Calu3 (cell line): ENCODE results near the gene KANK3. TPM values are rescaled to one million over a fixed set of nuclear protein-coding genes. Genes with fewer than 3 reads are reported as not detected.
"Not testable (repeated sequence)": the region's sequence is repeated elsewhere in the genome, so short reads cannot be mapped to it uniquely, and the experiment has no call there.

Experiments used
- BruUV-seq: library from RNA; stranded (reverse); fragments of 400-500 nt; replicated peaks from 2 replicates; lab custom pipeline; 2021; lab: Mats Ljungman, UMichigan
- CTCF ChIA-PET: fragments of 300-600 bp; sonication (Branson Sonifier 250); formaldehyde crosslinking; loops from one replicate; lab custom pipeline; 2022; ENCODE audit warnings: antibody characterized with exemption; lab: Charles Lee
- DNase-seq: peaks from one replicate; pipeline ENCODE4 v3.0.0; 2022
- H3K27ac Mint-ChIP-seq: one replicate; pipeline ENCODE4 v1.8.0; 2022; ENCODE audit warnings: mixed read lengths; ENCODE audit not compliant: unreplicated experiment
- H3K27me3 Mint-ChIP-seq: one replicate; pipeline ENCODE4 v1.8.0; 2022; ENCODE audit warnings: mixed read lengths; ENCODE audit not compliant: unreplicated experiment
- H3K36me3 Mint-ChIP-seq: one replicate; pipeline ENCODE4 v1.8.0; 2022; ENCODE audit warnings: mild to moderate bottlenecking, moderate library complexity, mixed read lengths; ENCODE audit not compliant: insufficient read depth, unreplicated experiment
- H3K4me1 Mint-ChIP-seq: one replicate; pipeline ENCODE4 v1.8.0; 2022; ENCODE audit warnings: mild to moderate bottlenecking, low read depth, mixed read lengths; ENCODE audit not compliant: unreplicated experiment
- H3K4me3 Mint-ChIP-seq: one replicate; pipeline ENCODE4 v1.8.0; 2022; ENCODE audit warnings: mild to moderate bottlenecking, low read depth, moderate library complexity, mixed read lengths; ENCODE audit not compliant: unreplicated experiment
- H3K9me3 Mint-ChIP-seq: one replicate; pipeline ENCODE4 v1.8.0; 2022; ENCODE audit warnings: low read depth, mixed read lengths; ENCODE audit not compliant: unreplicated experiment
- intact Hi-C: fragments of 100-400 bp; cut with micrococcal nuclease; formaldehyde crosslinking; loops from one replicate; pipeline ENCODE4 v1.10.0; 2022; ENCODE audit not compliant: unreplicated experiment
- microRNA-seq: library from miRNA; unstranded; fragments of <30 nt; microRNA quantifications from one replicate; pipeline ENCODE4 v1.2.0, GENCODE V29; 2022
- total RNA-seq: library from RNA; stranded (reverse); gene quantifications from 2 replicates; pipeline ENCODE4 v1.2.3, GENCODE V29; 2022
- TF ChIP-seq, protein P1 (sequence below): fragments of 200-600 bp; IDR thresholded peaks from one replicate; pipeline ENCODE4 v1.8.0; 2022; ENCODE audit warnings: antibody characterized with exemption; ENCODE audit not compliant: unreplicated experiment

The KANK3 gene
- total RNA-seq, 1 experiment from 2014 or later = not detected

DNA sequence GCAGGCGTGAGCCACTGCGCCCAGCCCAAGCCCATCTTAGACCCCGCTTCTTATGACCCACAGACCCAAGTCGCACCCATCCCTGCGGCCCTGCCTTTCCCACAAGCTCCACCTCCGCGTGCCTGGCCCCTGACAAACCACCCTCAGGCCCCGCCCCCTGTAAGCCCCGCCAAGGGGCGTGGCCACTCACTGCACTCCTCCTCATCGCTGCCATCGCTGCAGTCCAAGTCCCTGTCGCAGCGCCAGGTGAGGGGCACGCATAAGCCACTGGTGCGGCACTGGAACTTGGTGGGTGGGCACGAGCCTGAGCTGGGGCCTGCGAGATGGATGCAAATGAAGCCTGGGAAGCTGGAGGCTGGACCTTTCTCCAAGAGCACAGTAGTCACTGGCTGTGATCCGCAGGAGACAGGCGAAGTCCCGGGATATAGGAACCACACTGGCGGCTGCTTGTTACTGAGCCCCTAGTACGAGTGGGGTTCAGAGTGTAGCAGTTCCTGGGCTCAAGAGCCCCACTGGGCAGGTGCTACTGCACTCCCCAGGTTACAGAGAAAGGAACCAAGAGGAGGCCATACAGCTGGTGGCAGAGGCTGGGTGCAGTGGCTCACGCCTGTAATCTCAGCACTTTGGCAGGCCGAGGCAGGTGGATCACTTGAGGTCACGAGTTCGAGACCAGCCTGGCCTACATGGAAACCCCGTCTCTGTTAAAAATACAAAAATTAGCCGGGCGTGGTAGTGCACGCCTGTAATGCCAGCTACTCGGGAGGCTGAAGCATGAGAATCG is 38.0 kb downstream of the KANK3 start:
- Mint-ChIP-seq H3K4me1 (peaks cover 15% of the 10 kb centered on the region), H3K4me3 (no peak overlapping the region), H3K36me3 (peaks cover 24% of the 10 kb centered on the region), H3K27me3 (no peaks in the 10 kb centered on the region), H3K9me3 (no peaks in the 10 kb centered on the region), H3K27ac (no peak overlapping the region)
- TF ChIP-seq, protein P1, sequence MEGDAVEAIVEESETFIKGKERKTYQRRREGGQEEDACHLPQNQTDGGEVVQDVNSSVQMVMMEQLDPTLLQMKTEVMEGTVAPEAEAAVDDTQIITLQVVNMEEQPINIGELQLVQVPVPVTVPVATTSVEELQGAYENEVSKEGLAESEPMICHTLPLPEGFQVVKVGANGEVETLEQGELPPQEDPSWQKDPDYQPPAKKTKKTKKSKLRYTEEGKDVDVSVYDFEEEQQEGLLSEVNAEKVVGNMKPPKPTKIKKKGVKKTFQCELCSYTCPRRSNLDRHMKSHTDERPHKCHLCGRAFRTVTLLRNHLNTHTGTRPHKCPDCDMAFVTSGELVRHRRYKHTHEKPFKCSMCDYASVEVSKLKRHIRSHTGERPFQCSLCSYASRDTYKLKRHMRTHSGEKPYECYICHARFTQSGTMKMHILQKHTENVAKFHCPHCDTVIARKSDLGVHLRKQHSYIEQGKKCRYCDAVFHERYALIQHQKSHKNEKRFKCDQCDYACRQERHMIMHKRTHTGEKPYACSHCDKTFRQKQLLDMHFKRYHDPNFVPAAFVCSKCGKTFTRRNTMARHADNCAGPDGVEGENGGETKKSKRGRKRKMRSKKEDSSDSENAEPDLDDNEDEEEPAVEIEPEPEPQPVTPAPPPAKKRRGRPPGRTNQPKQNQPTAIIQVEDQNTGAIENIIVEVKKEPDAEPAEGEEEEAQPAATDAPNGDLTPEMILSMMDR = no peak
- intact Hi-C loops = no loop called here
- BruUV-seq = no TSS peak
- DNase-seq = no peak
- CTCF ChIA-PET = interaction anchor here (0.5 kb wide), 1 partner anchor 127 kb away, joined by 3 read pairs; no protein-coding TSS in a partner anchor

DNA sequence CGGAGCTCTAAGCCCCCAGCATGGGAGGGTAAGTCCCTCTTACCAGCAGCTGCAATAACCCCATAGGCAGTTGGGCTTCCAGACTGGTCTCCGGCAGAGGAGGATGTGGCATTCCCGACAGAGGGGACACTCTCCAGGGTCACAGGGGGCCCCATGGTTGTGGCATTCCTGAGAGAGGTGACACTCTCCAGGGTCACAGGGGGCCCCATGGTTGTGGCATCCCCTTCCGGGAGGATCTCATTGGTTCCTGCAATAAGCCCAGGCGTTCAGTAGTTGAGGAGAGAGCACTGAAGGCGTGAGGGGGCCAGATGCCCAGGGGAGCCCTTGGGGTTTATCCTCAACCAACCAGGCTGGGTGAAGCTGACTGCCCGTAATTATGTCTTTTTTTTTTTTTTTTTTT is 40.3 kb downstream of the KANK3 start:
- H3K4me3 Mint-ChIP-seq = no peak overlapping the region
- no peaks in the 10 kb centered on the region for H3K9me3 Mint-ChIP-seq
- TF ChIP-seq, protein P1 = no peak
- CTCF ChIA-PET = interaction anchor here (0.6 kb wide), 1 partner anchor 26 kb away, joined by 3 read pairs; no protein-coding TSS in a partner anchor
- H3K27ac Mint-ChIP-seq = no peak overlapping the region
- no TSS peak for BruUV-seq
- peaks cover 6% of the 10 kb centered on the region for H3K4me1 Mint-ChIP-seq
- no peaks in the 10 kb centered on the region for H3K27me3 Mint-ChIP-seq
- DNase-seq = no peak
- H3K36me3 Mint-ChIP-seq = peaks cover 15% of the 10 kb centered on the region
- intact Hi-C loops = no loop called here

DNA sequence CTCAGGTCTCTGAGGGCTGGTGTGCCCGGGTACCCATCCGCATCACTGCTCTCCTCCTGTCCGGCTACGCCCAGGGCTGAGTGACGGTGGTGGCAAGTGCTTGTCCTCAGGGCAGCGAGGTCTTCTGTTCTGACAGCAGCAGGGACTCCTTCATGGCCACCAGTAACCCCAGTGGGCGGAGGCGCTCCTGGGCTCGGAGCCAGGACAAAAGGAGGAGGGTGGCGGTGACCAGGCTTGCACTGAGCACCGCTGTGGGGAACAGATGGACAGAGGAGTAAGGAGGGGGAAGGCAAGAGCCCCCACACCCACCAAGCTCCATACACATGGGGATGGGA is 40.7 kb downstream of the KANK3 start:
- no peak overlapping the region for H3K4me3 Mint-ChIP-seq
- peaks cover 2% of the 10 kb centered on the region for H3K4me1 Mint-ChIP-seq
- CTCF ChIA-PET = interaction anchor here (0.6 kb wide), 1 partner anchor 27 kb away, joined by 3 read pairs; no protein-coding TSS in a partner anchor
- no peak overlapping the region for H3K27ac Mint-ChIP-seq
- H3K27me3 Mint-ChIP-seq = no peaks in the 10 kb centered on the region
- H3K9me3 Mint-ChIP-seq = no peaks in the 10 kb centered on the region
- TF ChIP-seq, protein P1 = no peak
- peaks cover 11% of the 10 kb centered on the region for H3K36me3 Mint-ChIP-seq
- no peak for DNase-seq
- BruUV-seq = no TSS peak
- intact Hi-C loops = no loop called here

DNA sequence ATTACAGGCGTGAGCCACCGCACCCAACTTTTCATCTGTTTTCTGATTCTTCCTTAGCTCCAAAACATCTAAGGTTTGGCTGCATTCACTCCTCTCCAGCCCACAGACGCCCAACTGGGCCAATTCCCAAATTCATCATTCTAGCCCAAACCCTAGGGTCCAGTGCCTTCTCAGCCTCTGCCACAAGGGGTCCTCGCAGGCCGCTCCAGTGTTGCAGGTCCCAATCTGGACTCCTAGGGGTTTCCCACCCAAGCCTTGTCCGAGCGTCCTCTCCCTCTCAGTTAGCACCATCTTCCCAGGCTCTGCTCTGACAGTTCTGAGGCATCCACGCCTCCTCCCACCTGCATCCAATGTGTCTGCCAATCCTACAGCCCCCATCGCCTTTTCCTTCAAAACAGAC is 51.7 kb downstream of the KANK3 start:
- H3K4me1 Mint-ChIP-seq, H3K9me3 Mint-ChIP-seq, H3K27ac Mint-ChIP-seq, H3K4me3 Mint-ChIP-seq, intact Hi-C loops, CTCF ChIA-PET, H3K36me3 Mint-ChIP-seq, H3K27me3 Mint-ChIP-seq, DNase-seq, BruUV-seq: not testable (repeated sequence)

DNA sequence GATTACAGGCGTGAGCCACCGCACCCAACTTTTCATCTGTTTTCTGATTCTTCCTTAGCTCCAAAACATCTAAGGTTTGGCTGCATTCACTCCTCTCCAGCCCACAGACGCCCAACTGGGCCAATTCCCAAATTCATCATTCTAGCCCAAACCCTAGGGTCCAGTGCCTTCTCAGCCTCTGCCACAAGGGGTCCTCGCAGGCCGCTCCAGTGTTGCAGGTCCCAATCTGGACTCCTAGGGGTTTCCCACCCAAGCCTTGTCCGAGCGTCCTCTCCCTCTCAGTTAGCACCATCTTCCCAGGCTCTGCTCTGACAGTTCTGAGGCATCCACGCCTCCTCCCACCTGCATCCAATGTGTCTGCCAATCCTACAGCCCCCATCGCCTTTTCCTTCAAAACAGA is 66.6 kb downstream of the KANK3 start:
- H3K4me1 Mint-ChIP-seq, H3K27ac Mint-ChIP-seq, H3K36me3 Mint-ChIP-seq, BruUV-seq, H3K27me3 Mint-ChIP-seq, DNase-seq, H3K9me3 Mint-ChIP-seq, CTCF ChIA-PET, H3K4me3 Mint-ChIP-seq, intact Hi-C loops: not testable (repeated sequence)

Small RNAs within 50 kb of the gene (microRNA-seq; reads per million reads assigned to microRNA genes)
- gene MIR4999 = 2.5 reads per million

Other genes with a start within 250 kb of the KANK3 start
- 0.54 TPM in 1 of 2 replicates, not detected in the other for gene FBN3, start 193.7 kb downstream of the KANK3 start, total RNA-seq
- gene CERS4, start 133.9 kb downstream of the KANK3 start, total RNA-seq = 10.1 and 13.4 TPM in 2 replicates
- gene CD320, start 34.9 kb downstream of the KANK3 start, total RNA-seq = 54.0 and 54.9 TPM in 2 replicates
- 38.2 and 44.5 TPM in 2 replicates for gene NDUFA7, start 21.9 kb downstream of the KANK3 start, total RNA-seq
- gene RPS28, start 21.8 kb downstream of the KANK3 start, total RNA-seq = 565 and 595 TPM in 2 replicates
- gene ANGPTL4, start 20.9 kb upstream of the KANK3 start, total RNA-seq = 0.97 and 1.6 TPM in 2 replicates
- 57.5 and 75.1 TPM in 2 replicates for gene RAB11B, start 47.1 kb upstream of the KANK3 start, total RNA-seq
- gene MARCHF2, start 70.0 kb upstream of the KANK3 start, total RNA-seq = 10.1 and 12.8 TPM in 2 replicates
- 186 and 204 TPM in 2 replicates for gene HNRNPM, start 101.7 kb upstream of the KANK3 start, total RNA-seq
- 0.47 TPM in 1 of 2 replicates, not detected in the other for gene PRAM1, start 159.4 kb upstream of the KANK3 start, total RNA-seq
- gene ZNF414, start 170.9 kb upstream of the KANK3 start, total RNA-seq = 8.7 and 11.8 TPM in 2 replicates
- gene MYO1F, start 234.2 kb upstream of the KANK3 start, total RNA-seq = 1.3 TPM in 1 of 2 replicates, not detected in the other